HG03175 (cell line): ENCODE measurements around the gene PLBD2.

Experiments used
- ATAC-seq: cut with Tn5 transposase; IDR thresholded peaks from one replicate; pipeline ENCODE4 v1.9.1; 2021; ENCODE audit warnings: mild to moderate bottlenecking, moderate library complexity; ENCODE audit not compliant: unreplicated experiment

Gene PLBD2

GRCh38 chr12:113358381-113359132 lies at the start of gene PLBD2:
Gene PLBD2 (plus strand): TSS chr12:113358587. CDS start chr12:113358601, 14 bp downstream.
- peak; percentile 85 for ATAC-seq

GRCh38 chr12:113310489-113310888 lies 47.9 kb upstream of the PLBD2 start:
- no peak for ATAC-seq

GRCh38 chr12:113314121-113314529 lies 44.3 kb upstream of the PLBD2 start:
- no peak for ATAC-seq

- ATAC-seq, result no peak
Observed at GRCh38 chr12:113315358-113315757, 43.0 kb upstream of the PLBD2 start.

- ATAC-seq, result no peak
Observed at GRCh38 chr12:113316155-113316554, 42.2 kb upstream of the PLBD2 start.

- ATAC-seq, result no peak
Observed at GRCh38 chr12:113317122-113317521, 41.3 kb upstream of the PLBD2 start.

GRCh38 chr12:113318046-113318656 lies 40.2 kb upstream of the PLBD2 start:
- no peak for ATAC-seq

- ATAC-seq, result no peak
Observed at GRCh38 chr12:113318900-113319628, 39.3 kb upstream of the PLBD2 start.

GRCh38 chr12:113320401-113320800 lies 38.0 kb upstream of the PLBD2 start:
- no peak for ATAC-seq

GRCh38 chr12:113322343-113322742 lies 36.0 kb upstream of the PLBD2 start:
- no peak for ATAC-seq

GRCh38 chr12:113325916-113326315 lies 32.5 kb upstream of the PLBD2 start:
- ATAC-seq, result no peak

GRCh38 chr12:113326775-113327395 lies 31.5 kb upstream of the PLBD2 start:
- no peak for ATAC-seq

- ATAC-seq, result no peak
Observed at GRCh38 chr12:113328368-113328889, 30.0 kb upstream of the PLBD2 start.

GRCh38 chr12:113329022-113329790 lies 29.2 kb upstream of the PLBD2 start:
- no peak for ATAC-seq

- no peak for ATAC-seq
Observed at GRCh38 chr12:113329791-113330417, 28.5 kb upstream of the PLBD2 start.

- ATAC-seq, result no peak
Observed at GRCh38 chr12:113330505-113330904, 27.9 kb upstream of the PLBD2 start.

- no peak for ATAC-seq
Observed at GRCh38 chr12:113332688-113333417, 25.5 kb upstream of the PLBD2 start.

- no peak for ATAC-seq
Observed at GRCh38 chr12:113333418-113333750, 25.0 kb upstream of the PLBD2 start.
